GM04503 (cell line): ENCODE data around the gene ZRANB2.

ENCODE experiments used
- DNase-seq: peaks from one replicate; pipeline ENCODE4 v3.0.0-alpha.2; 2012; ENCODE audit warnings: low read depth

ZRANB2 gene

GRCh38 chr1:71080739-71081696 lies at the start of gene ZRANB2:
Gene ZRANB2, minus strand, starts transcription at chr1:71081035. Its CDS starts 40 bp downstream, at chr1:71080995.
- DNase-seq: peak; percentile 82

GRCh38 chr1:71128060-71128459 lies 47.2 kb upstream of the ZRANB2 start:
- no peak for DNase-seq

DNA sequence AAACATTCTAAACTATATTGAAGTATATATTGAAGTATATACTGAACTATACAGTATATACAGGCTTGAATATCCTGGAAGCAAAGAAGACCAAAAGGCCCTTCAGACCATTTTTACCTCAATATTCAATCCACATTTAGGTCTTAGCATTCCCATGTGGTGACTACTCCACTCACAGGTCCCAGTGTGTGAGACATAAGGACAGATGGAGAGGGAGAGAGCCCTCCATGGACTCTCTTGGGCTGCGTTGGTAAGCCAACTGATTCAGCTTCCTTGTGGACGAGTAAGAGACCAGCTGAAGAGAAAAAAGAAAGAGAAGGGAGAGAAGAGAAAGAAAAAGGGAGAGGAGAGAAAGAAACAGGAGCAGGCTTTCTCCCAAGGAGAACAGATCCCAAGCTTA lies 37.3 kb upstream of the ZRANB2 start:
- DNase-seq: no peak

DNA sequence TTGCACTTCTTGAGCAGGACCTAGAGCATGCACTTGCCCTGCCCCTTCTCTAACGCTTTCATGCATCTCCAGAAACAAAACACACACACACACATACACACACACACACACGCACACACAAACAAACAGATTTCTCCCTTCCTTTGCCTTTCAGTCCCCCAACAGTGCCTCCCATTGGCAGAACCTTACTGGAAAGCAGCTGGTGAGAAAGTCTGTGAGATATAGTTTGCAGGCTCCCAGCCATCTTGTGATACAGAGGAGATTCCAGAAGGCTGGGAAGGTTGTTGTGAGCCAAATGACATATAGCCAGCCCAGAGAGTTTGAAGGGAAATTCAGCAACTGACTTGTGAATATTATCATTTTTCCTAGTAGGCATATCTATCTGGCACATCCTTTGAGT lies 35.9 kb upstream of the ZRANB2 start:
- no peak for DNase-seq

DNA sequence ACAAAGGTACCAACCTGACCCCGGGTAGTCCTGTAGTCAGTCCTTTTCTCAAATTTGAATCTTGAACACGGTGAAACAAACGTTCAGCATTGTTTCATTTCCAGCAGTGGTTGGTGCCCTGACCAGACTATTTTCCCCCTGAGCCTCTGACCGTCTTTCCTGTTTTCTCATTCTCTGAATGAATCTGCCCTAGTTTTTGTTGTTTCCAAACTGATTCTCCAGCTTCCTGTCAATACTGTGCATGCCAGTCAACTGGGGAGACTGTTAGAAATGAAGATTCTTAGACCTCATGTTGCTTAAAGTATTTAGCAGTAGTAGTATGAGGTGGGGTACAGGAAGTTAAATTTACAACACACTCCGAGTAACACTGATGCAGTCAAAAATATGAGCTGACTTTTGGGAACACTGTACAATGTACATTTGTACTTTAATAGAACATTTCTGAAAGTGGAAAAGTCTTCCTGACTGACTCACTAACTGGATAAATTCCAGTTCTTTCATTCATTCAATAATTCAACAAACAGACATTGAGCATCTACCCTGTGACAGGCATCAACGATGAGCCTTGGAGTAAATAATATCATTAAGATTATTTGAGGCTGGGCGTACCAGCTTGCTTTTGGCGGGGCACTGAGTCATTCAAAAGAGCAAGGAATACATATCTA lies 26.0 kb upstream of the ZRANB2 start:
- DNase-seq: no peak

DNA sequence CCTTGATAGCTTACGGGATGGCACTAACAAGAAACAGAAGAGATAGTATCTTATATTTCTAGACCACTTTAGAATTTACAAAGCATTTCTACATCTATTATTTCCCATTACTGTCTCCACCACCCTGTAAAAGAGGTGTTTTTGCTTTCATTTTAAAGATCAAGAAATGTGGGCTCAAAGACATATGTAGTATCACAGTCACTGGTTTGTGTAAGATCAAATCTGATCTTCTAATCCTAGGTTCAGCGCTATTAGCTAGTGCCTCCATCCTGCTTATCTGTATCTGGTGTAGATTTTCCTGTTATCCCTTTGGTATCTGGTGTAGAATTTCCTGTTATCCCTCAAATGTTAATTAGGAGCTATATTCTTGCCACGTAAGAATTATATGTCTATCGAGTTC lies 23.6 kb upstream of the ZRANB2 start:
- DNase-seq: no peak

GRCh38 chr1:71101839-71102376 lies 21.1 kb upstream of the ZRANB2 start:
- no peak for DNase-seq

DNA sequence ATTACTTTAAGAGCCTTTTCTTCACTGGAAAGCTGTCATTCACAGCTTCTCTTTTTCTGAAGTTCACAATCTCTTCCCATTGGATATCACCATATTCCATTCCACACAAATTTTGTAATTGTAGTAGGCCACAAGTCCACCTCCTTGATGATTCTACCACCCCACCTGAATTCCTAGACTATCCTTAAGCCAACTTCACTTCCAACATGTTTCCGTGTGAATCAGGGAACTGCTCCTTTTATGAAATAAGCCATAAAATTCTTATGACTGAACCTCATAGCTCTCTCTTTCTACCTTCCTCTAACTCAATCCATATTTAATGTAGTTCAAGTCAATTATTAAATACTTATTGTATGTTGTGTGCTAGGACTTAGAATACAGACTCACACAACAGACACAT lies 16.6 kb upstream of the ZRANB2 start:
- DNase-seq: no peak

GRCh38 chr1:71094913-71095312 lies 14.1 kb upstream of the ZRANB2 start:
- DNase-seq: no peak

DNA sequence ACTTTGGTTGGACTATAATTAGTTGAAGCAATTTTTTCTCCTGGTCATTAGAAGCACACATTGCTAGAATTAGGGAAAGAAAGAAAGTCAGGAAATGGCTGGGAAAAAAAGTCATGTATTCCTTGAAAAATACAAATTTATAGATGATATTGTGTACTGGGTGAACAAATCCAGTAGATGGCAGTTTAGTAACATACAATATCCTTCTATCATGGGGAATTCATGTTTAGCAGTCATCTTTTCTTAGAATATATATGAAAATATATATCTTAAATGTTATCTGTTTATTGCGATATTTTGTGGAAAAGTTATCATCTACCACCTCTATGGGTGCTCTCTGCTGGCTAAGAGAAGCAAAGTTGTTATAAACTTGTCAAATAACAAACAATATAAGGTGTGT lies 13.1 kb upstream of the ZRANB2 start:
- DNase-seq: no peak

DNA sequence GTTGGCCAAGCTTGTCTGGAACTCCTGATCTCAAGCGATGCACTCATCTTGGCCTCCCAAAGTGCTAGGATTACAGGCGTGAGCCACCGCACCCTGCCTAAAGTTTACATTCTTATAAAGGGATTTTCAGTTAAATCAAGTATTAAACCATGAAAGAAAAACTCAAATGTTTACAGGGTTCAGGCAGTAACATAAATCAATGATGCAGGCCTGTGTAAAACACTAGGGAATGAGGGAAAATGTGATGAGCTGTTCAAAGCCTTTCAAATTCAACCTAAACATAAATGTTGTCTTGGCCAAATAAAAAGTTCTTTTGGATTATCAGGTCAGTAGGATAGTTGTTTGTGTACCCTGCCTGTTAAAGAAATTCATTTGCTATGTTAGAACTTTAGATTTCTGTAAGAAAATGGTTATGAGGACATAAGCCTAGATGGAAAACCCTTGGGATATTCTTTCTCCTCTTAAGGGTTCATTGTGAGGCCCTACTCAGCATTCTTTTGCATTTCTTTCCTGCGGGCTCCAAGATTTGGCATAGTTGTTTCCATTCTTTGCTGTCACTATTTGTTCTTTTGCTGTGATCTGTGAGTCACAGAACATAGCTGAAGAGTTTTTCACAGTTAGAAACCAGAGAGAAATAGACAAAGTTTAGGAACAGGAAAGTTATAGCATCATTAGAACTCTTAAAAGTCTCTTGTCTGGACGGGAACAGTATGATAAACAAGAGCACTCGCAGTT lies 8.9 kb upstream of the ZRANB2 start:
- peak; percentile 87 for DNase-seq

DNA sequence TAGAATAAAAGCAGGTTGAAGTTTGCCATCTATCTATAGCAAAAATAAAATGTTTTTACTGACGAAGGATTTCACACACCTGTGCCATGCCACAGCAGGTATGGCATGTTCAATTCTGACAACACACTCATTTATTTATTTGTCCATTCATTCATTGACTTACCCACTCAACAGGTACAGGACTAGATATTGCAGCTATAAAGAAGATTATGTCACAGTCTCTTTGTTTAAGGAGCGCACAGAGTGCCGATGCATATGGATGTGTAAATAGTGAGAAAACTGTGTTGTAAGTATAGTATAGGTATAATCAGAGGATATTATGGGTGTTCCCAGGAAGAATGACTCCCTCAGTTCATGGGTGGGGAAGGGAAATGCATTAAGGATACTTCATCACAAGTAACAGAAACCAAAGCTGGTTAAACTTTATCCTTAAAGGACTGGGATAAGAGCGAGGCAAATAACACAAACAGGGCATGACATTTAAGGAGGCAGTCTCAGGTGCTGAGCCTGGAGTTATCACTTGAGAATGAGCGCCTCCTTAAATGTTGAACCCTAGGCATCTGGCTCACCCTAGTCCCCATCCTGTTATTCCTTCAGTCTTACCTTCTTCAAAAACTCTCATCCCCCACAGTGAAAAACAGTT lies 7.9 kb upstream of the ZRANB2 start:
- DNase-seq: no peak

- no peak for DNase-seq
Measured at GRCh38 chr1:71087713-71088112, 6.9 kb upstream of the ZRANB2 start.

DNA sequence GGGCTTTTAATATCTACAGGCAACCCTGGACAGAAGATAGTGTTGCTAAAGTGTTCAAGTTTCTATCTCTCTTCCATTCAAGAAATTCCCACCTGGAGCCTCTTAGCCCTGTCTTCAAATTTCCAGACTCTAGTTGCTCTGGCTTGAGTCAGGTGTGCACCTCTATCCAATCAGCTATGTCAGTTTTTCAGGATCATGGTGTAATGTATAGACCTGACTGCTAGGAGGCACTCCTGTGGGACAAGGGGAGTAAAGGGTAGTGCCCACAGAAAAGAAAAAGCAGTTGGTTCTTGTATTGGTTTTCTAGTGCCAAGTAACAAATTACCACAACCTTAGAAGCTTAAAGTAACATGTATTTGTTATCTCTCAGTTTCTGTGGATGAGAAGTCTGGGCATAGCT lies 6.2 kb upstream of the ZRANB2 start:
- DNase-seq: no peak

DNA sequence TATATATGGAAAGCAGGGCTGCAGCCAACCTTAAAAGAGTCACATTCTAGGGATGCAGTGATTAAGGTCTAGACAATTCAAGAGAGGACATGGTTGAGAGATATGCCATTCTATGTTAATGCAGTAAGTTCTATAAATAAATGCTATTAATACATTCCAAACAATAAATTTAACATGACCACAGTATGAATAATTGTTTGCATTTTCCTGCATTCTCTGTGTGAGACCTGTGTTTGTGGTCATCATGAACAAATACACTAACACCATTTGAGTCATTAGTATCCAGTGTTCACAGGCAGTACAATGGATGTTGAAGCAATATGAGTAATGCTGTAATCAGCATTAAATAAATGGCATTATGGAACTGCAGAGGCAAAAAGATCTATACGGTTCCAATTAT lies 5.5 kb upstream of the ZRANB2 start:
- DNase-seq: peak; percentile 56

DNA sequence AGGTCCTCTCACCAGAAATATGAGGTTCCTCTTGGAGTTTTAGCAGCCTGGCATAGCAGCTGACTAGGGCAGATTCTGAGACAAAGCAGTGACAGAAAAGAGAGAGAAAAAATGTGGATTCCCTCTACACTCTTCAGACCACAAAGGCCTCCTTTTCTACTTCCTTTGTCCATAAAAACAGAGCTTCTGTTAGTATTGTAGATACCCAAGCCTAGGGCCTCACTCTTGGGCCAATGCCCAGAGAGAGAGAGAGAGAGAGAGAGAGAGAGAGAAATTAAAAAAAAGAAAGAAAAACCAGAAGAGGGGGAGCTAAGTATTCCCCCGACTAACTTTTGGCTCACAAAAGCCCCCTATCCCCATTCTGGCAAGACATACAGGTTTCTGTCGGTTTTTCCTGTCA lies 2.4 kb upstream of the ZRANB2 start:
- DNase-seq: no peak

DNA sequence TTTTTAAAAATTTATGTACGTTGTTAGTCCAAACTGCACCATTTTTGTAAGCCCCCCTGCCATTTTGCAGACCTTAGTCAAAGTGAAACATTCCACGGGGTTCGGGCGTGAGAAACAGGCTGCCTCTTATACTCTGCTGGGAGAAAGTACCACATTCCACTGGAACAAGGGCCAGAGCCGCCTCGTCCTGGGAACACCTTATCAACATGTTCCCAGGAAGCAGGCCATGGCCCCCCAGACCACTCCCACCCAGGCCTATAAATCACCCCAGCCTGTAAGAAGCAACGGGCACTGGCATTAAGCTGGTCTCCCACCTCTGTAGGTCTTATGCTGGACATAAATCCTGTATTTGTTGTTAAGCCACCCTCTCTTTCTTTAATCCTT lies 854 bp upstream of the ZRANB2 start:
- no peak for DNase-seq

- DNase-seq: no peak
Measured at GRCh38 chr1:71080230-71080738, 551 bp downstream of the ZRANB2 start.

DNA sequence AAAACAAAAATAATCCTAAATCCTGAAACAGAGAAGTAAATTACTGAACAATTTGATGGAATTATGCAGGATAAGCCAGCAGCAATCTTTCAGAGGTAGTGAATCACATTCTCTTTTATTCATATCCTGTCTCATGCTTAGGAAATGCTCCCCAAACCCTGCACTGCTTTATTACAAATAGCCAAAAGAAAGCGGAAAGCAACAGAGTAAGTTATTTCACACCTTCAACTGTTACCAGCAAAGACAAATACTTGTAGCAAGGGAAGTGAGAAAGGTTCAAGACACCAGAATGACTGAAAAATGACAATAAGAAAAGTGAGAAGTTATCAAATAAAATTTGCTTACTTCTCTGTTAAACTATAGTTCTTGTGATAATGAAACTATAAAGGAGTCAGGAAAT lies 6.2 kb downstream of the ZRANB2 start:
- DNase-seq: no peak

DNA sequence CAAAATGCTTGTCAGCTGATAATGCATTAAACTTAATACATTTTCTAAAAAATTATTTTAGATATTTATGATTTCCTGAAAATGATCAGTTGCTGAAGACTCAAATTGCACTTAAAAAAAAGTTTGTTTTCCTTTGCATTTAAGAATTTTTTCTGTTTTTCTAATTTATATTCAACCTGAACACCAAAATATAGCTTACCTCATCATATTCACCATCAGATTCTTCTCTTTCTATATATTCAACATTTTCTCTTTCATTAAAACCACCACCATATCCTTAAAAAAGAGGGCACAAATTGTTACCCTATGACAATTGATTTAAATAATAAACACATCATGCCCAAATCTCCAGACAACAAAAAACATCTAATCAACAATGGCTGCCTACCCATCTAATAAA lies 8.6 kb downstream of the ZRANB2 start:
- DNase-seq: no peak

DNA sequence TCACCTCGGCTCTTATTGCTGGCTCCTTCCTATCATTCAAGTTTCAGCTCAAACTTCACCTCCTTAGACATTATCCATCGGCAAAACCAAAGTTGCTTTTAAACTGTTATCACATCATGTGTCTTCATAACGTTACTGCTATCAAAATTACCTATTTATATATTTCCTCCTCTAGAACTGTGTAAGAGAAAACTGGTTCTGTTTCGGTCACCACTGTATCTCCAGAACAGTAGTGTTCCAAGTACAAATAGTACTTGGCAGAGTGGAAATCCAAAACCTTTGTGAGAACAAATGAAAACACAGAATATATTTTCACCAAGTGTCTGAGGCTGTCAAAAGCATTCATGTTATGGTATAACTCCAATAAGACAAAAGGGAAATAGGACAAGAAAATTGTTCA lies 9.1 kb downstream of the ZRANB2 start:
- DNase-seq: no peak
